HG02798 (cell line): ENCODE results near the gene SLCO2A1.

ENCODE experiments used
- ATAC-seq: cut with Tn5 transposase; IDR thresholded peaks from one replicate; pipeline ENCODE4 v1.9.1; 2021; ENCODE audit warnings: mild to moderate bottlenecking; ENCODE audit not compliant: unreplicated experiment, poor library complexity

SLCO2A1 gene

GRCh38 chr3:134036291-134036690, 6.6 kb upstream of the SLCO2A1 start:
- no peak for ATAC-seq

- no peak for ATAC-seq
Observed at GRCh38 chr3:134035836-134036235, 6.1 kb upstream of the SLCO2A1 start.

GRCh38 chr3:134034005-134034785, 4.5 kb upstream of the SLCO2A1 start:
- ATAC-seq, result no peak

- no peak for ATAC-seq
Observed at GRCh38 chr3:134033315-134033996, 3.7 kb upstream of the SLCO2A1 start.

GRCh38 chr3:134031348-134031915, 1.7 kb upstream of the SLCO2A1 start:
- no peak for ATAC-seq

- no peak for ATAC-seq
Observed at GRCh38 chr3:134030379-134031347, 938 bp upstream of the SLCO2A1 start.

GRCh38 chr3:134029256-134029733, 430 bp downstream of the SLCO2A1 start:
- no peak for ATAC-seq

- no peak for ATAC-seq
Observed at GRCh38 chr3:134028486-134029255, 1.1 kb downstream of the SLCO2A1 start.

- ATAC-seq, result no peak
Observed at GRCh38 chr3:134027631-134028030, 2.1 kb downstream of the SLCO2A1 start.

- no peak for ATAC-seq
Observed at GRCh38 chr3:134020135-134020680, 9.5 kb downstream of the SLCO2A1 start.

- ATAC-seq, result no peak
Observed at GRCh38 chr3:134018850-134019249, 10.9 kb downstream of the SLCO2A1 start.

GRCh38 chr3:134018406-134018805, 11.3 kb downstream of the SLCO2A1 start:
- no peak for ATAC-seq

GRCh38 chr3:134017490-134017889, 12.2 kb downstream of the SLCO2A1 start:
- ATAC-seq, result no peak

- ATAC-seq, result no peak
Observed at GRCh38 chr3:134014270-134014669, 15.5 kb downstream of the SLCO2A1 start.

- no peak for ATAC-seq
Observed at GRCh38 chr3:134013280-134013679, 16.4 kb downstream of the SLCO2A1 start.

- ATAC-seq, result no peak
Observed at GRCh38 chr3:134009345-134010000, 20.3 kb downstream of the SLCO2A1 start.

GRCh38 chr3:134008630-134009156, 21.0 kb downstream of the SLCO2A1 start:
- no peak for ATAC-seq

- ATAC-seq, result no peak
Observed at GRCh38 chr3:134007819-134008218, 21.9 kb downstream of the SLCO2A1 start.
